HPDE6-E6E7 (cell line): ENCODE measurements around the gene NKAIN2.
"Not testable (repeated sequence)": the region's sequence is repeated elsewhere in the genome, so short reads cannot be mapped to it uniquely, and the experiment has no call there.

Experiments used
- DNase-seq: peaks from one replicate; pipeline ENCODE4 v3.0.0; 2011; ENCODE audit warnings: missing footprints; ENCODE audit errors: extremely low spot score

NKAIN2 gene

DNA sequence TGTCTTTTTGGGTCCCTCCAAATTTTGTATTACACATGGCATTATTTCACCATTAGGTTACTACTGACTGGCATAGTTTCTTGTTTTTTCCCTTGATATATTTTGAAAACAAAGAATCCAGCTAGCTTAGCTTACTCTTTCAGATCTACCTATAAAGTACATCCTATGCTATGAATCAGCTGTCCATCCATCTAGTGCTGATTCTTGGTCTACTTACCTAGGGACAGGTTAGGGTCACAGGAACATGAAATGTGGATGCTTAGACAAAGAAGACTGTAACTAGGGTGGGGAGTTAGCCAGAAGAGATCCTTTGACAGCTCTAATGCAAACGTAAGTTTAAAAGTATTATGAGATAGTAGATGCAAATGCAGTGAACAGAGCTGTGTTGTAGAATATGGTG is 91.7 kb downstream of the NKAIN2 start:
- DNase-seq: no peak

GRCh38 chr6:123895806-123896205 is 92.1 kb downstream of the NKAIN2 start:
- DNase-seq: no peak

DNA sequence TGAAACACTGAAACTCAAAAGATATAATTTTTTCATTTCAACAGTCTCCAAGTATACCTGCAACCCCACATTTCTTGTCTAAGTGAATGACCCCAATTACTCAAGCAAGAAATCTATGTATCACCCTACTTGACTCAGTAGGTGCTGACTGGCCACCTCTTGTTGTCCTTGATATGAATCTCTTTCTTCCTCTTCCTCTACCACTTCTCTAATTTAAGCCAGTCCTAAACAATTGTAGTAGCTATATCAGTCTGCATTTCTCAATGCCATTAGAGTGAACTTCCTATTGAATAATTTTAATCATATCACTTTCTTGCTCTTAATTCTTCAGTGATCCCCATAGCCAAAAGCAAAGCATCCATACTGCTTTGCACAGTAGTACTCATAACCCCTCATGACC is 93.2 kb downstream of the NKAIN2 start:
- no peak for DNase-seq

DNA sequence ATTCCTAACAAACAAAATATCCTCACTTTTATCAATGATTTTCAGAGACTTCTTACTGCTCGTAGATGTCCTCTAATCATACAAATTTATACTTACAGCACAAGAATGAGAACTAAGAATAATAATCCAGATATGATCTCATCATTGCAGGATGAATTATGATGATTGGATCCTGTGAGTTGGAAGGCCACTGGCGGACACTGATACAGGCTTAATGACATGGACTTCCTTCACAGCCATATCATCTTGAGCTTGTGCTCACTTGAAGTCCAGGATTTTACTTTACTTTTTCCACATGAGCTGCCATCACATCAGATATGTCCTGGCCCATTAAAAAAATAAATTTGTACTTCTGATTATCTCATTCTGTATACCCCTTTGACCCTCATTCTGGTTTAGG is 94.3 kb downstream of the NKAIN2 start:
- no peak for DNase-seq

GRCh38 chr6:123898665-123899064 is 95.0 kb downstream of the NKAIN2 start:
- no peak for DNase-seq

- no peak for DNase-seq
These were observed 96.1 kb downstream of the NKAIN2 start for GRCh38 chr6:123899745-123900144.

DNA sequence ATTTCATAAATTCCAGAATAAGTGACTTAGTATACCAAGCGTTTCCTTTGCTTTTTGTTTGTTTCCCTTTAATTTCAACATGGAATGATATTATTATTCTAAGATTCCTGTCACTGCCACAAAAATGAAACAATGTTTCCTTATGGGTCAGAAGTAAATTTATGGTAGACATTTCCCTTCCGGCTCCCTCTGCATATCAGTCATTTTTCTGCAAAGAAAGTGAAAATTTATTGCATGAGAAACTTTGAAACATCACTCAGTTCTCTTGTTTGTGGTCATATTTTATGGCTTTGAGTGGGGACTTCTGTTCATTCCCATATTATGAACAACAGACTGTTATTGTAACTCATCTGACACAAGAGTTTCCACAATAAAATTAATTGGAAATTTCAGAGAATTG is 97.8 kb downstream of the NKAIN2 start:
- no peak for DNase-seq

GRCh38 chr6:123902738-123903313 is 99.2 kb downstream of the NKAIN2 start:
- no peak for DNase-seq

DNA sequence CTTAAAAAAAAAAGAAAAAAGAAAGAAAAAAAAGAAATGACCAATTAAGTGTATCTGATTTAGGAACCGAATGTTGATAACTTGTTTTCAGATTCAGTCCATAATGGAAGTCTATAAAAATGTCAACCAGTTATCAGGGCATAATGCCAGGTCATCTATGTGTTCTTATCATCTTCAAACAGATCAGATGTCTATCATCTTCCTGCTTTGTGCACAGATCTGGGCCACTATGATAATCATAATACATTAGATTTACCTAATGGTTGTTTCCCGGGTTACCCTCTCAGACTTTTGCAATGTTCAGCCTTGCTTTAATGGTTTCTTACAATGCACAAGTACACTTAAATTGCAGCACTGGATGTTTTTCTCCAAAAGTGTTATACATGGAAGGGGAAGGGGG is 100.6 kb downstream of the NKAIN2 start:
- no peak for DNase-seq

DNA sequence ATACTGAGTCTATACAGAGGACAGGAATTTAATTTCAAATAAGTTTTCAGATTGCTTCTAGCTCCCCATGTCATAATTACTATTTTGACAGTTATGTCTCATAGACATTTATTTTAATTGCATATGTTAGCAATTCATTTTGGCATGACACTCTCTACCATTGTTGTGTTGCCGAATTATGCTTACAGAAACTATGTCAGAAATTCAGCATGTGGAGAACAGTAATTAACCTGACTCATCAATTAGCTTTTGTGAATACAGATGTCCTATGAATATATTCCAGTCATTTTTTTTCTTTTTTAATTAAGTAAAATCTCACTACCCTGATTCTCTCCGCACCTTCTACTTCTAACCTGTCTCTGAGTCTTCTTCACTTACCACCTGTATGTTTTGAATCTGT is 105.1 kb downstream of the NKAIN2 start:
- DNase-seq: no peak

- no peak for DNase-seq
These were observed 106.3 kb downstream of the NKAIN2 start for GRCh38 chr6:123909989-123910388.

DNA sequence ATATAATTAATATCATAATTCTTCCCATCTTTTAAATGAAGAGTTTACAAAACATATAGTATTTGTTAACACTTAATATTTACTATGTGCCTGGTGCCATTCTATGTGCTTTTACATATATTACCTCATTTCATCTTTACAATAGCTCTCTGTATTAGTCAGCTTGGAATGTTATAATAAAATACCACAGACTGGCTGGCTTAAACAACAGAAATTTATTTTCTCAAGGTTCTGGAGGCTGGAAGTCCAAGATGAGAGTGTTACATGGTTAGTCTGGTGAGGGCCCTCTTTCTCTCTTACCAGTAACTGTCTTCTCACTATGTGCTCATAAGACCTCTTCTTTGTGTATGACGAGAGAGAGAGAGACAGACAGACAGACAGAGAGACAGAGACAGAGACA is 110.2 kb downstream of the NKAIN2 start:
- DNase-seq: no peak

DNA sequence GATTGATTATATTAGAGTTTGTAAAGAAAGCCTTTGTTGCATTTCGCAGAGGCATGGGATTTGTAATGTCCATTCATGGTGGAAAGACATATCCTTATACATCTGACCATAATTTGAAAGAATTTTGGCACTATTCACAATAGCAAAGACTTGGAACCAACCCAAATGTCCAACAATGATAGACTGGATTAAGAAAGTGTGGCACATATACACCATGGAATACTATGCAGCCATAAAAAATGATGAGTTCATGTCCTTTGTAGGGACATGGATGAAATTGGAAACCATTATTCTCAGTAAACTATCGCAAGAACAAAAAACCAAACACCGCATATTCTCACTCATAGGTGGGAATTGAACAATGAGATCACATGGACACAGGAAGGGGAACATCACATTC is 119.7 kb downstream of the NKAIN2 start:
- DNase-seq: not testable (repeated sequence)

GRCh38 chr6:123925350-123925749 is 121.7 kb downstream of the NKAIN2 start:
- DNase-seq: peak; percentile 74

GRCh38 chr6:123925842-123926399 is 122.3 kb downstream of the NKAIN2 start:
- peak; percentile 36 for DNase-seq

GRCh38 chr6:123928529-123928928 is 124.9 kb downstream of the NKAIN2 start:
- DNase-seq: no peak

DNA sequence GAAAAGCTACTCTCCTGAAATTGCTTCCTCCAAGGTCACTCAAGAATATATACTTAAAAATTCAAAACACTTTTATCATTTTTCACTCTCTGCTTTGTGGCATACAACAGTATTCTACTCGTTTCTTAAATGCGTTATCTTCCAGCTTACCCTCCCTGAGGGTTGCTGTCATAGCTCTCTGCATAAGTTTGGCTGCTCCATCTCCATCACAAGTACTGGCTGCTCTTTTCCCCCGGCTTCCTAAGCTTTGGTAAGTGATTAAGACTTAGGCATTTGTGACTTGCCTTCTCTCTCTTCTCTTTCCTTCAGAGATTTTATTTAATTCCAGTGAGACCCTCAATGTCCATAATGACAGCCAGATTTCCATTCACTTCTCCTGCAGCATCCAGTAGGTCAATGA is 128.3 kb downstream of the NKAIN2 start:
- no peak for DNase-seq

DNA sequence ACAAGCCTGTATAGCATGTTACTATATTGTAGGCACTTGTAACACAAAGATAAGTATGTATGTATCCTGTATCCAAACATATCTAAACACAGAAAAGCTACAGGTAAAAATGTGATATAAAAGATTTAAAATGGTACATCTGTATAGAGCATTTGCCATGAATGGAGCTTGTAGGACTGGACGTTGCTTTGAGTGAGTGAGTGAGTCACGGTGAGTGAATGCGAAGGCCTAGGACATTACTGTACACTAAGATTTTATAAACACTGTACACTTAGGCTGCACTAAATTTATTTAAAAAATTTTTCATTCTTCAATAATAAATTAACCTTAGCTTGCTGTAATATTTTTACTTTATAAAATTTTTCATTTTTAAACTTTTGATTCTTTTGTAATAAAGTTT is 136.9 kb downstream of the NKAIN2 start:
- no peak for DNase-seq

DNA sequence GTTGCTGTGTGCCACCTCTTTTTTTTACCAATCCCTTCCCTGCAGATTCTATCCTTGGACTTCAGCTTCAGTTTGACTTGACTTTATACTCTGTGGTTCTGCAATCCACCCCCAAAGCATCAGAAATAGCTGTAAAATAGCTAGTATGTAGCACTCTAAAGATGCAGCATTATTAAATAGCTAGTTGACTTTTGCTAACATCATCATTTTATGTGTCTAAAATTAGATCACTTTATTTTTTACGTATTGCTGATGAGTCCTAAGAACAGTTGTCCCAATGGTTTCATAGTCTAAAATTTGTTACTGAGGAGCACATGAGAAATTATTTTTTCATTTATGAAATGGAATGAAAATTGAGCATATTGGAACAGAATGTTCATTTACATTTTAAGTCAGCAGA is 138.2 kb downstream of the NKAIN2 start:
- no peak for DNase-seq

DNA sequence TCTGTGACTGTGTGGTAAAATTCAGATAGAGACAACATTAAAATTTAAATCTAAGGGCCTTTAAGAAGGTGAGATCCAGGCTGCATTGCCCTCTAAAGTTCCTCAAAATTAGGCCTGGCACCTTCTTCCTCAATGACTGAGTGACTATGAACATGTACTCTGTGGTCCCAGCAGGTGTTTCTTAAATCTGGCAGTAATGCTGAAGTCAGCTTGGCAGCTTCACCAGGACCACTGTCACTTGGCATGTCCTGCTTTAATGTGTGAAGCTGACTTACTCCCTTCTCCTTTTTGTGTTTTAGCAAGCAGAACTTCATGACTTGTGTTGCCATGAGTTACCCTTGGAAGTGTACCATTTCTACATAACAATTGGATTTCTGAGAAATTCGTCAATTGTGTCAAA is 141.7 kb downstream of the NKAIN2 start:
- DNase-seq: no peak

DNA sequence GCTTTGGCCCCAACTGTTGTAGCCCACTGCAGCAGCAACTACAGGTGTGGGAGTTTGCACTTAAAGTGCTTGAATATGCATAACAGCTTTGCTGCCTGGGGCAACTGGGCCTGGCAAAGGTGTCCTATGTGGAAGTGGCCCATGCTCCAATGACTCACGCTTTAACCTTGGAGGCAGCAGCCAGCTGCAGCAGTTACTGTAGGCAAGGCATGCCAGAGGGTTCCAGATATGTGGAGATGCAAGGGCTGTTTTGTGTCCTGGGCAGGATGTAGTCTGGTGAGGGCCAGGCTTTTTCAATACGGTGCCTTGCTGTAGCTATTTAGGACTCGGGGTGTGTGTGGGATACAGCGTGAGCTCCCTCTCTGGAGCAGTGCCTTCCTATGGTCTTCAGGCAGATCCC is 150.3 kb downstream of the NKAIN2 start:
- peak; percentile 10 for DNase-seq

GRCh38 chr6:123956492-123957139 is 153.0 kb downstream of the NKAIN2 start:
- no peak for DNase-seq

- DNase-seq: no peak
These were observed 158.8 kb downstream of the NKAIN2 start for GRCh38 chr6:123962508-123962907.

DNA sequence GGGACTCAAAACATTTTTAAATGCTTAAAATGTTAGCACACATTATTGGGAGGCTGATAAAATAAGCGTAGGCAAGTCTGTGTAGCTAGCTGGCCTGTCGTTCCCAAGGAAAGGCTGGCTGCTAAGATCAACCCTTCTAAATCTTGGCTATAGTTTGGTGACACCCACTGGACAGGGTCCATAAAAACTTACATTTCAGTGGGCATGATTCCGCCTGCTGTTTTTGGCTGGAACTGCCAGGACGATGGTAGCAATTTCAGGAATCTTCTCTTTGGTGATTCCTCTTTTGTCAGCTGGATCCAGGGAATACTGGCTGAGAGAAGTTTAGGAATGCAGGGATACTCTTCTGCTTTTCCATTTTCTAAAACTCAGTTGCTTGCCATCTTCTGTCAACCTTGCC is 162.2 kb downstream of the NKAIN2 start:
- DNase-seq: peak; percentile 32
